Mammary epithelial cell (primary cell): ENCODE data around the gene SF3B6.

ENCODE experiments used
- CTCF ChIP-seq, 2 donors: IDR thresholded peaks in 1 of 2; conservative IDR thresholded peaks in 1 of 2; 2 replicates each; pipeline ENCODE4 v1.5.1; 2011 to 2012; ENCODE audit warnings: inconsistent platforms in 2 of 2, low read length in 2 of 2, mild to moderate bottlenecking in 2 of 2, control low read depth in 1 of 2, low read depth in 1 of 2; ENCODE audit not compliant: insufficient read depth in 1 of 2; ENCODE audit errors: extremely low read depth in 1 of 2
- EZH2 ChIP-seq: IDR thresholded peaks from 2 replicates; pipeline ENCODE4 v1.6.1; 2012; ENCODE audit warnings: low read length, inconsistent platforms, borderline replicate concordance

DNA sequence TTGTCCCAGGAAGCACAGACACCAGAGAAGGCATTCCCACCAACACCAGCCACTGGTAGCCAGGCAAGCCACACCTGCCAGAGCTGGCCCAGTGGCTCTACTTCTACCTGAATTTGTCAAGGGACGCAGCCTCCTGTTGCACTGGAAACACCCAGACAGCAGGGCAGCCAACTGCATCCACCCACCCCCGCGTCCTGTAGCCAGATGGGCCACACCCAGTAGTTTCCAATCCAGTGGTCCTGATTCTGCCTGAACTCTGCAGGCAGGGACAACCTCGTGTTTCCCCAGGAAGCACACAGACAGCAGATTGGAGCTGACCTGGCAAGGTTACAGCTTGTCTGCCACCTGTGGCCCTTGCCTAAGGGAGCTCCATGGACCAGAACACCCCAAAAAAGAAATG, 28.8 kb upstream of the SF3B6 start:
- TF ChIP-seq CTCF (conservative IDR thresholded peaks at IDR 0.05 in 1 of 2, IDR thresholded peaks at IDR 0.05 in 1 of 2; ENCODE audit: extremely low read depth in 1 of 2, insufficient read depth in 1 of 2, low read depth in 1 of 2, low read length in 2 of 2) (no peak), EZH2 (no peak)
